ENCODE measurements around the gene BTD.

The BTD gene

GRCh38 chr3:15563190-15563589, 38.4 kb upstream of the BTD start:
- H3K4me3 ChIP-seq (replicated peaks; ENCODE audit: low read depth, low read length), result no peak overlapping the region
- TF ChIP-seq CTCF (IDR thresholded peaks at IDR 0.05; ENCODE audit: low read length, missing control alignments), result no peak
- DNase-seq (ENCODE audit: low read depth), result no peak

- no peak for DNase-seq (ENCODE audit: low read depth)
- TF ChIP-seq CTCF (IDR thresholded peaks at IDR 0.05; ENCODE audit: low read length, missing control alignments), result no peak
- H3K4me3 ChIP-seq (replicated peaks; ENCODE audit: low read depth, low read length), result no peak overlapping the region
Observed at GRCh38 chr3:15572138-15572537, 29.4 kb upstream of the BTD start.

- no peak for DNase-seq (ENCODE audit: low read depth)
- H3K4me3 ChIP-seq (replicated peaks; ENCODE audit: low read depth, low read length), result no peak overlapping the region
- TF ChIP-seq CTCF (IDR thresholded peaks at IDR 0.05; ENCODE audit: low read length, missing control alignments), result no peak
Observed at GRCh38 chr3:15575446-15575845, 26.1 kb upstream of the BTD start.

GRCh38 chr3:15576475-15576874, 25.1 kb upstream of the BTD start:
- H3K4me3 ChIP-seq (replicated peaks; ENCODE audit: low read depth, low read length), result no peak overlapping the region
- no peak for TF ChIP-seq CTCF (IDR thresholded peaks at IDR 0.05; ENCODE audit: low read length, missing control alignments)
- DNase-seq (ENCODE audit: low read depth), result no peak

GRCh38 chr3:15578289-15578867, 23.2 kb upstream of the BTD start:
- no peak overlapping the region for H3K4me3 ChIP-seq (replicated peaks; ENCODE audit: low read depth, low read length)

GRCh38 chr3:15579051-15579450, 22.5 kb upstream of the BTD start:
- no peak for TF ChIP-seq CTCF (IDR thresholded peaks at IDR 0.05; ENCODE audit: low read length, missing control alignments)

More at GRCh38 chr3:15578289-15578867, 23.2 kb upstream of the BTD start:
- TF ChIP-seq CTCF (IDR thresholded peaks at IDR 0.05; ENCODE audit: low read length, missing control alignments), result no peak
- DNase-seq (ENCODE audit: low read depth), result peak; percentile 20

More at GRCh38 chr3:15579051-15579450, 22.5 kb upstream of the BTD start:
- H3K4me3 ChIP-seq (replicated peaks; ENCODE audit: low read depth, low read length), result no peak overlapping the region
- DNase-seq (ENCODE audit: low read depth), result no peak

Measured in fibroblast of pulmonary artery (primary cell).